ENCODE data around the gene DUS3L.

The DUS3L gene

DNA sequence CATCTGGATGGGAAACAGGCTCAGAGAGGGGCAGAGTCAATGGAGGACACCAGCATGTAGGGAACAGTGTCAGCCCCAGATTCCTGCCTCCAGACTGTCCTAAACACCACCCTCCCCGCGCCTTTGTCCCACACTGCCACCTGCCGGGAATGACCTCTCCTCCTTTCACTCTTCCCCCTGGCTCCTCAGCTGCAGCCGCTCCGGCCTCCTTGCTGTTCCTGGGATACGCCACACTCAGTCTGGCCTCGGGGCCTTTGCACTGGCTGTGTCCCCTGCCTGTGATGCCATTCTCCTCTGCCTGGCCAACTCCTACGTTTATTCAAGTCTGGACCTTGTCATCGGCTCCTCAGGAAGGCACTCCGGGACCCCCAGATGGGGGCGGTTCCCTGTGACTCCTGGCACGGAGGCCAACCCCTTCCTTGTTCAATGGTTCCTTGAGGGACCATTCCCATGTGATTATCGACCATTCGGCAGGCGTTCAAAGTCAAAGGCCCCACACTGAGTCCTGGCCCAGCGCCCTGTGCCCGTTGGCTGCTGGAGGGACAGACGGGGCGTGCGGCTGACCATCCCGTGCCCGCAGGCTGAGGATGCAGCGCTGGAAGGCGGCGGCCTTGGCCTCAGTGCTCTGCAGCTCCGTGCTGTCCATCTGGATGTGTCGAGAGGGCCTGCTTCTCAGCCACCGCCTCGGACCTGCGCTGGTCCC lies 32.8 kb upstream of the DUS3L start:
- POLR2A ChIA-PET (ENCODE audit: low non-redundant PET), result no interaction called here
- TF ChIP-seq, protein P1, sequence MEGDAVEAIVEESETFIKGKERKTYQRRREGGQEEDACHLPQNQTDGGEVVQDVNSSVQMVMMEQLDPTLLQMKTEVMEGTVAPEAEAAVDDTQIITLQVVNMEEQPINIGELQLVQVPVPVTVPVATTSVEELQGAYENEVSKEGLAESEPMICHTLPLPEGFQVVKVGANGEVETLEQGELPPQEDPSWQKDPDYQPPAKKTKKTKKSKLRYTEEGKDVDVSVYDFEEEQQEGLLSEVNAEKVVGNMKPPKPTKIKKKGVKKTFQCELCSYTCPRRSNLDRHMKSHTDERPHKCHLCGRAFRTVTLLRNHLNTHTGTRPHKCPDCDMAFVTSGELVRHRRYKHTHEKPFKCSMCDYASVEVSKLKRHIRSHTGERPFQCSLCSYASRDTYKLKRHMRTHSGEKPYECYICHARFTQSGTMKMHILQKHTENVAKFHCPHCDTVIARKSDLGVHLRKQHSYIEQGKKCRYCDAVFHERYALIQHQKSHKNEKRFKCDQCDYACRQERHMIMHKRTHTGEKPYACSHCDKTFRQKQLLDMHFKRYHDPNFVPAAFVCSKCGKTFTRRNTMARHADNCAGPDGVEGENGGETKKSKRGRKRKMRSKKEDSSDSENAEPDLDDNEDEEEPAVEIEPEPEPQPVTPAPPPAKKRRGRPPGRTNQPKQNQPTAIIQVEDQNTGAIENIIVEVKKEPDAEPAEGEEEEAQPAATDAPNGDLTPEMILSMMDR (conservative IDR thresholded peaks at IDR 0.05; ENCODE audit: low read depth), result no peak
- peak overlapping the region; percentile 24; the same call in 1 of the 2 replicates for H3K27ac ChIP-seq
- CTCF ChIA-PET, result interaction anchor here (0.7 to 3.2 kb wide), 7 partner anchors 15 to 268 kb away, joined by 3 to 20 read pairs (median 3); partner anchors contain the start of gene NRTN
- DNase-seq (ENCODE audit: low spot score), result no peak

DNA sequence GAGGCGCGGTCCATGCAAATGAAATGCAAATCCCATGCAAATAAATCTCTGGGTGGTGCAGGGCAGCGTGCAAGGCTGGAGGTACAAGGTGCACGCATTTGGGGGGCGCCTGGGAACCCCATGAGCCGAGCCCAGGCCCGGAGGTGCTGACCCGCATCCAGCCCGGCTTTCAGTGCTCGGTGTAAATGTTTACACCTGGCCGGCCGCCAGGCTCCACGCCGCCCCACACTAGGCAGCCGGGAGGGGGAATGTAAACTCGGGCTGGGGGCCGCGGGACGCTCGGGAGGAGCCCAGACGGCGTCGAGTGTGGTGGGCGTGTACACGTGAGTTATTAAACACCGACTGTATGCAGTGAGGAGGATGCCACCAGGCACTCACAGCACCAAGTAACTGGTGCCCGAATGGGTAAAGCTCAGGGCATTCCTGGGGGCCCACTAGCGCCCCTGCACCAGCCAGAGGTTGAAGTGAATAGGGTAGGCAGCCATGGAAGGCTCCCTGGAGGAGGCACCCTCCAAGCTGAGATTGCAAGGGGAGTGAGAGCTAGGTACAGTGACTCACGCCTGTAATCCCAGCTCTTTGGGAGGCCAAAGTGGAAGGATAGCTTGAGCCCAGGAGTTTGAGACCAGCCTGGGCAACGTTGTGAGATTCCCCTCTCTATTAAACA lies 31.4 kb upstream of the DUS3L start:
- ChIA-PET POLR2A (ENCODE audit: low non-redundant PET) (interaction anchor here (0.6 kb wide), 1 partner anchor 18 kb away, joined by 5 read pairs; no protein-coding TSS in a partner anchor), CTCF (interaction anchor here (2.0 to 3.2 kb wide), 2 partner anchors 16 to 18 kb away, joined by 7 to 20 read pairs; partner anchors contain the start of gene NRTN)
- no peak for DNase-seq (ENCODE audit: low spot score)
- TF ChIP-seq, protein P1 (conservative IDR thresholded peaks at IDR 0.05; ENCODE audit: low read depth), result no peak
- H3K27ac ChIP-seq, result no peak overlapping the region

DNA sequence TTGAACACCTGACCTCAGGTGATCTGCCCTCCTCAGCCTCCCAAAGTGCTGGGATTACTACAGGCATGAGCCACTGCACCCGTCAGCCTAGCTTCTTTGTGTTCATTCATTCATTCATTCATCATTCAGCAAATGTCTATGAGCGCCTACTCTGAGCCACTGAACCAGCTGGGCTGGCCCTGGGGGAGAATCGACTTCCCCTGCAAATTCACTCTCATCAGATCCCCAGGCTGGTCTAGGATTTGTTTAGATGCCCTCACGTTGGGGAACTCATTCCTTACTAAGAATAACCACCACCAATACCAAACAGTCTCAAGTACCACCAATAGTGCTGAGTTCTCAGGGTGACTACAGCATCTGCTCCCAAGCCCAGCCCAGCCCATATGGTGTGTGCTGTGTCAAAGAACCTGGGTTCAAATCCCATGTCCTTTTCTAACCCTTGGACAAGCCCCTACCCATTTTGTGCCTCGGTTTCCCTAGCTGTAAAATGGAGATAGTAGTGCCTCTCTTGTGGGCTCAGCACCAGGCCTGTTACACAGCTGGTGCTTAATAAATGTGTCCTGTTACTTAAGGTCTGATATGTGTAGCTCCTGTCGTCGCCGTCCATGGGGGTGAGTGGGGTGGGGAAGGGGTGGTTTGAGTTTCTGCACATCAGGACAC lies 30.7 kb upstream of the DUS3L start:
- no peak overlapping the region for H3K27ac ChIP-seq
- no peak for DNase-seq (ENCODE audit: low spot score)
- POLR2A ChIA-PET (ENCODE audit: low non-redundant PET), result interaction anchor here (0.6 kb wide), 1 partner anchor 17 kb away, joined by 5 read pairs; no protein-coding TSS in a partner anchor
- TF ChIP-seq, protein P1 (conservative IDR thresholded peaks at IDR 0.05; ENCODE audit: low read depth), result no peak
- CTCF ChIA-PET, result interaction anchor here (0.9 to 3.2 kb wide), 2 partner anchors 17 kb away, joined by 4 to 20 read pairs; partner anchors contain the start of gene NRTN

DNA sequence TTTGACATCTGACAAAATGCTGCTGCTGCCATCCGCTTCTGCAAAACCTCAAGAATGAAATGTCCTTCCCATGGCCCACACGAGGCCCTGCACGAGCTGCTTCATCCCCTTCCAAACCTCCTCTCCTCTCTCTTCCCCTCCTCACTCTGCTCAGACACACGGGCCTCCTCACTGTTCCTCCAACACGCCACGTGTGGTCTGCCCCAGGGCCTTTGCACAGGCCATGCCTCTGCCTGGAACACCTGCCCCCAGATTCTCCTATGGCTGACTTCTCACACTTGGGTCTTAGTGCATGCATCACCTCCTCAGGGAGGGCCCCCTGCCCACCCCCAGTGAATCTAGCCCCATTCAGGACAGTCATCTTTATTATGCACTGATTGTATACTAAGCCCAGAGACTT lies 29.8 kb upstream of the DUS3L start:
- CTCF ChIA-PET, result interaction anchor here (0.7 to 0.9 kb wide), 2 partner anchors 16 to 147 kb away, joined by 4 read pairs; partner anchors contain the start of gene NRTN
- POLR2A ChIA-PET (ENCODE audit: low non-redundant PET), result no interaction called here
- no peak overlapping the region for H3K27ac ChIP-seq
- TF ChIP-seq, protein P1 (conservative IDR thresholded peaks at IDR 0.05; ENCODE audit: low read depth), result no peak
- DNase-seq (ENCODE audit: low spot score), result no peak

DNA sequence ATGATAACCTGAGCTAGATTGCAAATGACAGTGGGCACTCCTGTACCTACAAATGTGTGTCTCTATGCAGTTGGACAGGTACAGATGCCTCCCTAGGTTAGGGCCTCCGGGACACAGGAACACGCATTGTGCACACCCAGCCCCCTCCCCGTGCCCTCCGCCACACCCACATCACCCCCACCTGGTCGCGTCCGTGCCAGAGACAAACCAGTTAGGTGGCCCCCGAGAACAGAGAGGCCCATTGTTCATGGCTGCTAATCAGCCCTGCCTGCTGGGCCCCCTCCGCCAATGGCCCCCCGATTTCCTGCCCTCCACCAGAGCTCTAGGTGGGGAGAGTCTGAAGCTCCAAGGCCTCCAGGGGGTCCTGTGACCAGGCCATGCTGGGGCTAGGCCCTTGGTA lies 27.6 kb upstream of the DUS3L start:
- TF ChIP-seq, protein P1 (conservative IDR thresholded peaks at IDR 0.05; ENCODE audit: low read depth), result no peak
- no peak overlapping the region for H3K27ac ChIP-seq
- no peak for DNase-seq (ENCODE audit: low spot score)
- CTCF ChIA-PET, result interaction anchor here (1.3 kb wide), 1 partner anchor 14 kb away, joined by 6 read pairs; the partner anchor contains the start of gene NRTN
- POLR2A ChIA-PET (ENCODE audit: low non-redundant PET), result no interaction called here

DNA sequence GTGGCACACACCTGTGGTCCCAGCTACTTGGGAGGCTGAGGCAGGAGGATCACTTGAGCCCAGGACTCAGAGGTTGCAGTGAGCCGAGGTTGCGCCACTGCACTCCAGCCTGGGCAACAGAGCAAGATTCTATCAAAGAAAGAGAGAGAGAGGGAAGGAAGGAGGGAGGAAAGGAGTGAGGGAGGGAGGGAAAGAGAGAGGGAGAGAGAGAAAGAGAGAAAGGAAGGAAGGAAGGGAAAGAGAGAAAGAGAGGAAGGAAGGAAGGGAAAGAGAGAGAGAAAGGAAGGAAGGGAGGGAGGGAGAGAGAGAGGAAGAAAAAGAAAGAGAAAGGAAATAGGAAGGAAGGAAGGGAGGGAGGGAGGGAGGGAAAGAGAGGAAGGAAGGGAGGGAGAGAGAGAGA lies 26.3 kb upstream of the DUS3L start:
- TF ChIP-seq, protein P1 (conservative IDR thresholded peaks at IDR 0.05; ENCODE audit: low read depth), result no peak
- no peak overlapping the region for H3K27ac ChIP-seq
- POLR2A ChIA-PET (ENCODE audit: low non-redundant PET), result no interaction called here
- no peak for DNase-seq (ENCODE audit: low spot score)
- CTCF ChIA-PET, result no interaction called here
